Hematopoietic multipotent progenitor cell treated with erythropoietin and hydrocortisone succinate and interleukin-3 and kit ligand, for 6 days (in vitro differentiated cells): ENCODE data around the gene VWF.
A peak's percentile ranks its signal among the peaks of the same experiment; 100 is the strongest.
"Not testable (repeated sequence)": the region's sequence is repeated elsewhere in the genome, so short reads cannot be mapped to it uniquely, and the experiment has no call there.

Experiments
- DNase-seq: peaks from one replicate; pipeline ENCODE4 v3.0.0-alpha.2; 2015

Gene VWF

GRCh38 chr12:6143303-6143675, 18.8 kb upstream of the VWF start:
- DNase-seq: no peak

GRCh38 chr12:6142368-6143302, 18.2 kb upstream of the VWF start:
- not testable (repeated sequence) for DNase-seq

GRCh38 chr12:6141731-6142367, 17.4 kb upstream of the VWF start:
- DNase-seq: not testable (repeated sequence)

GRCh38 chr12:6140651-6141447, 16.4 kb upstream of the VWF start:
- peak; percentile 72 for DNase-seq

- no peak for DNase-seq
These were observed 10.6 kb upstream of the VWF start for GRCh38 chr12:6135071-6135470.

GRCh38 chr12:6133642-6134041, 9.2 kb upstream of the VWF start:
- DNase-seq: no peak

GRCh38 chr12:6132496-6132895, 8.0 kb upstream of the VWF start:
- DNase-seq: no peak

- DNase-seq: no peak
These were observed 789 bp upstream of the VWF start for GRCh38 chr12:6125310-6125608.

GRCh38 chr12:6123258-6123657, 1.2 kb downstream of the VWF start:
- DNase-seq: no peak

GRCh38 chr12:6122201-6122600, 2.3 kb downstream of the VWF start:
- no peak for DNase-seq

- no peak for DNase-seq
These were observed 3.5 kb downstream of the VWF start for GRCh38 chr12:6120796-6121473.

GRCh38 chr12:6118891-6119568, 5.4 kb downstream of the VWF start:
- DNase-seq: no peak

GRCh38 chr12:6116471-6117021, 7.9 kb downstream of the VWF start:
- DNase-seq: no peak

GRCh38 chr12:6115389-6115788, 9.1 kb downstream of the VWF start:
- no peak for DNase-seq

- DNase-seq: no peak
These were observed 10.0 kb downstream of the VWF start for GRCh38 chr12:6114476-6114870.

- no peak for DNase-seq
These were observed 10.6 kb downstream of the VWF start for GRCh38 chr12:6113691-6114475.

- DNase-seq: peak; percentile 41
These were observed 12.5 kb downstream of the VWF start for GRCh38 chr12:6112004-6112403.

- DNase-seq: no peak
These were observed 14.5 kb downstream of the VWF start for GRCh38 chr12:6110006-6110405.

- DNase-seq: no peak
These were observed 18.3 kb downstream of the VWF start for GRCh38 chr12:6106218-6106617.

- no peak for DNase-seq
These were observed 19.6 kb downstream of the VWF start for GRCh38 chr12:6104842-6105241.

GRCh38 chr12:6104027-6104426, 20.4 kb downstream of the VWF start:
- DNase-seq: peak; percentile 74
